Colonic mucosa (tissue), 4 donors: ENCODE data around the gene FAM234A. TPM values are rescaled to one million over a fixed set of nuclear protein-coding genes. Genes with fewer than 3 reads are reported as not detected.

Experiments used
- DNase-seq: peaks from one replicate; pipeline ENCODE4 v3.0.0-alpha.2; 2020
- H3K27ac ChIP-seq: fragments of 200-600 bp; one replicate; pipeline ENCODE4 v1.8.0; 2021
- H3K27me3 ChIP-seq: fragments of 200-600 bp; one replicate; pipeline ENCODE4 v1.8.0; 2021
- H3K36me3 ChIP-seq: fragments of 200-600 bp; one replicate; pipeline ENCODE4 v1.8.0; 2021
- H3K4me1 ChIP-seq: fragments of 200-600 bp; one replicate; pipeline ENCODE4 v1.8.0; 2021; ENCODE audit warnings: mild to moderate bottlenecking
- H3K4me3 ChIP-seq: fragments of 200-600 bp; one replicate; pipeline ENCODE4 v1.8.0; 2021
- H3K9ac ChIP-seq, 2 donors: one replicate each; pipeline ENCODE4 v1.7.0; 2013; ENCODE audit warnings: control low read depth in 2 of 2, low read depth in 2 of 2, low read length in 2 of 2
- H3K9me3 ChIP-seq: fragments of 200-600 bp; one replicate; pipeline ENCODE4 v1.8.0; 2021
- CTCF ChIP-seq: fragments of 200-600 bp; IDR thresholded peaks from one replicate; pipeline ENCODE4 v1.8.0; 2022; ENCODE audit warnings: antibody characterized with exemption, mild to moderate bottlenecking
- intact Hi-C: fragments of 100-400 bp; cut with DNase I; formaldehyde crosslinking; loops from one replicate; pipeline ENCODE4 v1.14.1; 2022
- total RNA-seq, 2 donors: library from RNA; stranded (reverse); fragmentation: NEBNext Ultra II Directional in 1 of 2; extraction: Animal tissue kit (Norgen Biotek cat#: 25700) in 1 of 2; gene quantifications; one replicate each; pipeline ENCODE4 v1.2.1, GENCODE V29; 2021
- donor health status: healthy.
- donor health status: DM: no; HTN: no; CAD: no.
- donor health status: DM: no; HTN: no; CAD: no.

FAM234A gene
- total RNA-seq, 2 donors from 2014 or later = 105 to 124 TPM

DNA sequence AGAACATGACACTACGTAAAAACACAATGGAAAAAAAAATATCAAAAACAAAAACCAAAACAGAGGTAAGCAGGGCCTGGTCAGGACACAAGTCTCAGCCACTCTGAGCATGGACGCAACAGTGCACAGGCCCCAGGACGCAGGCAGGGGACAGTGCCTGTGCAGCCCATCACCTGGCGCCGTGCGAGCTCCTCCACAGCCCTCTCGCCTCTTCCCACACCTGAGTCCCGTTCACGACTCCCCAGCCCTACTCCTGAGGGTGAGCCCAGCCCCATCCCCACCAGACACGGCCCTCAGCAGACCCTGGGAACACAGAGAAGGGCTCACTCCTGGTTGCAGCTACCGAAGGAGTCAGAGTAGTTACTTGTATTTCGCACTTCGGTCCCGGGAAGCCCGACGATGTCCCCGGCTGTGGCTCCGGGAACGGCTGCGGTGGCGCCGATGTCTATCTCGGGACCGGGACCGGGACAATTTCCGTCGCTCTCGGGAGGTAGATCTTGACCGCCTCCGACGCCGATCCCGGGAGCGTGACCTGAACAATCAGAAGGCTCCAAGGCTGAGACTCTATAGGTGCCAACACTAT, 44.9 kb upstream of the FAM234A start:
- no peaks in the 10 kb centered on the region for H3K4me1 ChIP-seq
- no peak for DNase-seq
- intact Hi-C loops = no loop called here
- H3K9ac ChIP-seq = no peak overlapping the region
- H3K36me3 ChIP-seq = peaks cover 22% of the 10 kb centered on the region
- H3K27me3 ChIP-seq = no peaks in the 10 kb centered on the region
- no peak overlapping the region for H3K27ac ChIP-seq
- H3K9me3 ChIP-seq = no peaks in the 10 kb centered on the region
- H3K4me3 ChIP-seq = no peak overlapping the region
- TF ChIP-seq CTCF = no peak

DNA sequence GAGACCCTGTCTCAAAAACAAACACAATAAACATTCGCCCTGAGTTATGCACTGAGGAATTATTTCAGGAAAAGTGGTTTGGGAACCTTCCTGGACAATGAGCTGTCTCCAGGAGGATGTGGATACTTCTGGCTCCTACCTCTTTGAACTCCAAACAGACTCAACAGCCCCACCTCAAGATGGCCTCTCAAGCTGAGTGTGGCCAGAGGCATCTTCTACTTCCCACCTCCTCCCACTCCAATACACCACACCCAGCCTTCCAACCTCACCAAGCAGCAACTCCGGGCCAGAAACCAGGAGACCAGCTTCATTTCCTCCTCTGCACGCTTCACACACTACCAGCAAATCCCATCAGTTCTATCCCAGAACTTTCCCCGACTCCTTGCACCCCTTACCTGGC, 42.8 kb upstream of the FAM234A start:
- H3K9ac ChIP-seq = no peak overlapping the region
- H3K4me3 ChIP-seq = no peak overlapping the region
- no peak for TF ChIP-seq CTCF
- intact Hi-C loops = no loop called here
- H3K9me3 ChIP-seq = no peaks in the 10 kb centered on the region
- no peaks in the 10 kb centered on the region for H3K4me1 ChIP-seq
- peaks cover 40% of the 10 kb centered on the region for H3K36me3 ChIP-seq
- H3K27me3 ChIP-seq = no peaks in the 10 kb centered on the region
- no peak overlapping the region for H3K27ac ChIP-seq
- no peak for DNase-seq

- H3K27me3 ChIP-seq = no peaks in the 10 kb centered on the region
- H3K9ac ChIP-seq = no peak overlapping the region
- no peak for TF ChIP-seq CTCF
- no peaks in the 10 kb centered on the region for H3K9me3 ChIP-seq
- H3K4me3 ChIP-seq = no peak overlapping the region
- no peaks in the 10 kb centered on the region for H3K4me1 ChIP-seq
- intact Hi-C loops = no loop called here
- H3K36me3 ChIP-seq = peaks cover 40% of the 10 kb centered on the region
- DNase-seq = no peak
- no peak overlapping the region for H3K27ac ChIP-seq
Observed at GRCh38 chr16:192686-193085, 41.9 kb upstream of the FAM234A start.

DNA sequence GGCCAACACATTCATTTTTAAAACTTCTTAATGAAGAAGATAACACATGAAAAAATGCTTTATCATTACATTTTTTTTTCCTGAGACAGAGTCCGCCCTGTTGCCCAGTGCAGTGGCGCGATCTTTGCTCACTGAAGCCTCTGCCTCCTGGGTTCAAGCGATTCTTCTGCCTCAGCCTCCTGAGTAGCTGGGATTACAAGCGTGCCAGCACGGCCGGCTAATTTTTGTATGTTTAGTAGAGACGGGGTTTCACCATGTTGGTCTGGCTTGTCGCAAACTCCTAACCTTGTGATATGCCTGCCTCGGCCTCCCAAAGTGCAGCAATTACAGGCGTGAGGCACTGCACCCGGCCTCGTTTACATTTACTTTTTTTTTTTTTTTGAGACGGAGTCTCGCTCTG, 41.2 kb upstream of the FAM234A start:
- intact Hi-C loops = no loop called here

DNA sequence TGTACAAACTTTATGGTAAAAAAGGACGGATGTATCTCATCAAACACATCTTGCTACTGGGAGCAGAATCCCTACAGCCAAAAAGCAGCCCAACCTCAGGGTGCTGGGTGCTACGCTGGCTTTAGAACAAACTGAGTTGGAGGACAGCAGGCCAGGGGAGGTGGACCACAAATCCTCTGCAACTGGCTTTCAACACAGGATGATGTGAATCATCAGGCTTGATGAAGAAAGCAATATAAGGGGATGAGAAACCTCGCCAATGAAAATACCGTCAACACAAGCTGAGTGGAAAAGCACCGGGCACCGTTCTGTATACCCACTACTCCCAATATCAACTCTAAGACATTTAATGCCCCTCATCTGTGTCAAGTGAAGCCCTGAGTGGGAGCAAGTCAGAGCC, 40.1 kb upstream of the FAM234A start:
- H3K9ac ChIP-seq = no peak overlapping the region
- H3K27me3 ChIP-seq = no peaks in the 10 kb centered on the region
- no peak overlapping the region for H3K27ac ChIP-seq
- H3K4me3 ChIP-seq = no peak overlapping the region
- no peak for DNase-seq
- no peaks in the 10 kb centered on the region for H3K4me1 ChIP-seq
- no peak for TF ChIP-seq CTCF
- peaks cover 34% of the 10 kb centered on the region for H3K36me3 ChIP-seq
- H3K9me3 ChIP-seq = no peaks in the 10 kb centered on the region
- intact Hi-C loops = no loop called here

More for the DNA sequence above, 41.2 kb upstream of the FAM234A start:
- no peaks in the 10 kb centered on the region for H3K27me3 ChIP-seq
- DNase-seq = no peak
- H3K4me3 ChIP-seq = no peak overlapping the region
- no peak for TF ChIP-seq CTCF
- H3K9ac ChIP-seq = no peak overlapping the region
- no peaks in the 10 kb centered on the region for H3K9me3 ChIP-seq
- no peaks in the 10 kb centered on the region for H3K4me1 ChIP-seq
- H3K27ac ChIP-seq = no peak overlapping the region
- H3K36me3 ChIP-seq = peaks cover 40% of the 10 kb centered on the region
